HG02759 (cell line): Measurements from ENCODE around the gene FAM114A2.
A peak's percentile ranks its signal among the peaks of the same experiment; 100 is the strongest.

Experiments
- ATAC-seq: cut with Tn5 transposase; IDR thresholded peaks from one replicate; pipeline ENCODE4 v1.9.1; 2021; ENCODE audit warnings: mild to moderate bottlenecking, moderate library complexity; ENCODE audit not compliant: unreplicated experiment

The FAM114A2 gene

GRCh38 chr5:153987301-153987700 is 51.4 kb downstream of the FAM114A2 start:
- ATAC-seq, result no peak

GRCh38 chr5:153985498-153985897 is 53.2 kb downstream of the FAM114A2 start:
- ATAC-seq, result no peak

DNA sequence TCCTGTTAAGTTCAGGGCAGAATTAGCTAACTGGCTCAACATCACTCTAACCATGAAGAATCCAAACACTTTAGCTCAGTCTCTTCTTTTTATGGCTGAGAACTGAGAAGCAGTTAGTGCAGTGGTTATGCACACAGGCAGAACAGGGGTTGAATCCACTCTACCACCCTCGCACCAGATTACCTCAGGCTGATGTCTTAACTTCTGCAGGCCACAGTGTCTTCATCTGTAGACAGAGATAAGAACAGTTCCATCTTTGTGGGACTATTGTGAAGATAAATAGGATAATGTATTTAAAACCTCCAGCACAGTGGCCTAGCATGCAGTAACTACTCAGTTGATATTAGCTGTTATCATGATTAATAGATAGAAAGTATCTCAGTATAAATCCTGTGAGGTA is 54.8 kb downstream of the FAM114A2 start:
- ATAC-seq, result no peak

GRCh38 chr5:153981905-153982605 is 56.7 kb downstream of the FAM114A2 start:
- ATAC-seq, result no peak

- no peak for ATAC-seq
Observed at GRCh38 chr5:153979028-153979783, 59.5 kb downstream of the FAM114A2 start.

DNA sequence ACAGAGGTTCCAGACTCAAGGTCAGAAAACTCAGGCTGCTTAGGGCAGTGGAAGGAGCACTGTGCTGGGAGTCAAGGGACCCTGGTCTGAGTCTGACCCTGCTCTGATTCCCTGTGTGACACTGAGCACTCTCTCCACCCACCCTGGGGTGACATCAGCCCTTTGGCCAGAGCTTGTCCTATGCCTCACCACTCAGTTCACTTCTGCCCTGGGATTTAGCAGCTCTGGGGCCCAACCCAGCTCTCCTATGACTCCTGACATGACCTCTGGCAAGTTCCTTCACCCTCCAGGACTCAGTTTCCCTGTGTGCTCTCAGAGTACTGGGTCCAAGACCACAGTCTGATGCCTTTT is 63.9 kb downstream of the FAM114A2 start:
- peak; percentile 11 for ATAC-seq

DNA sequence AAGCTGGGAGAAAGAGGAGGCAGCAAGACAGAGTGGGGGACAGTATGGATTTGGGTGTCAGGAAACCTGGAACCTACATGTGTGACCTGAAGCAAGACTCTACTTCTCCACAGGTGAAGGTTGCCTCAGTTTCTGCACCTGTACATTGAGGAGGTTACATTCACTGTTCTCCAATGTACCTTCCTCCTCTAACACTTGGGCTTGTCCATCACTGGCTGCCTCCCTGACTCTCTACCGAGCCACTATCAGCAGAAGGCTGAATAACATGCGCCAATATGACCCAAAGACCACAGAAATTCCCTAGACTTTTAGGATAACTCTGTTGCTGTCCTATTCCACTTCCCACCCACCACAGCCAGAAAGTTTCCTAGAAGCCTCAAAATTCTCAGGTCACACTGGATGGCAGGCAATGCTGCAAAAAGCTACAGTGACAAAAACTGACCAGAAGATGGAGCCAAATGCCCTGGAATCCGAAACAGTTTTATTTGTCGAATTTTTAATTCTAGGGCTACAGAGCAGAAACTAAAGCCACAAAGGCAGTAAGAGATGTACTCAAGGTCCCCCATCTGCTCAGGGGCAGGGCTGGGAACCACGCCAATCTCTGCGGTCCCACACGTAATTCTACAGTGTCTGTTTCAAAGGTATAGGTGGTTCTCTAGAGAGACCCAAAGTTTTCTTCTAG is 64.4 kb downstream of the FAM114A2 start:
- ATAC-seq, result peak; percentile 60

DNA sequence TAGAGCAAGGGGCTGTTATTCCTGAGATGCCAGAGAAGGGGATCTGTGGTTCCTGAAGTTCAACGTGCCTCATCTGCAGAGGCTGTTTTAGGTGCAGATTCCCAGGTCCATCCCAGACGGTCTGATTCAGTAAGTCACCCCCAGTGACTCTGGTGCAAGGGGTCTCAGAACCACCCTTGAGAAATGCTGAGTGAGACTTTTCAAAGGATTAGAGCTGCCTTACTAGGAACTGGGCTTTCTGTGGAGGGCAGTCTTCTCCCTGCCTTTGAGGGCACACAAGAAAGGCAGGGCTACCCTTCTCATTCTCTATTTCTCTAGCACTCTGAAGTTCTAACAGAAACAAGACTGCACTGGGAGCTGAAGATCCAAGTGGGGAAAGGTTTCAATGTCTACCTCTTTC is 66.5 kb downstream of the FAM114A2 start:
- ATAC-seq, result no peak

DNA sequence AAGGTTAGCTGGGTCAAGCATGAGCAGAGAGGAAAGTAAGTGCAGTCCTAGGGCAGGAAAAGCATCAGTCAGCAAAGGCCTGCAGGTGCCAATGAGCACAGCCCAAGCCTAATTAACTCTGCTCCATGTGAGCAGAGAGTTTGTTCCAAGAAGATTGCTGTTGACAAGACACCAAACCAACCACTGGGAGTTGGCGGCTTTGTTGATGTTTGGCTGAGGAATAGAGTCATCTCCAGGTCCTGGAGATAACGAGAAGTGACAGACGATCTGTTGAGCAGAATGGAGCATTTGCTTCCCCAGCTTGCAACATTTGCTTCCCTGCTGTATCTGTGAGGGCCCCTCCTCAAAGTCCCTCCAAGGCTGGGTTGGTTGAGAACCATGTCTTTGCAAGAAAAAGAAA is 68.2 kb downstream of the FAM114A2 start:
- ATAC-seq, result no peak

- no peak for ATAC-seq
Observed at GRCh38 chr5:153969563-153969895, 69.2 kb downstream of the FAM114A2 start.

GRCh38 chr5:153968761-153969562 is 69.7 kb downstream of the FAM114A2 start:
- no peak for ATAC-seq

DNA sequence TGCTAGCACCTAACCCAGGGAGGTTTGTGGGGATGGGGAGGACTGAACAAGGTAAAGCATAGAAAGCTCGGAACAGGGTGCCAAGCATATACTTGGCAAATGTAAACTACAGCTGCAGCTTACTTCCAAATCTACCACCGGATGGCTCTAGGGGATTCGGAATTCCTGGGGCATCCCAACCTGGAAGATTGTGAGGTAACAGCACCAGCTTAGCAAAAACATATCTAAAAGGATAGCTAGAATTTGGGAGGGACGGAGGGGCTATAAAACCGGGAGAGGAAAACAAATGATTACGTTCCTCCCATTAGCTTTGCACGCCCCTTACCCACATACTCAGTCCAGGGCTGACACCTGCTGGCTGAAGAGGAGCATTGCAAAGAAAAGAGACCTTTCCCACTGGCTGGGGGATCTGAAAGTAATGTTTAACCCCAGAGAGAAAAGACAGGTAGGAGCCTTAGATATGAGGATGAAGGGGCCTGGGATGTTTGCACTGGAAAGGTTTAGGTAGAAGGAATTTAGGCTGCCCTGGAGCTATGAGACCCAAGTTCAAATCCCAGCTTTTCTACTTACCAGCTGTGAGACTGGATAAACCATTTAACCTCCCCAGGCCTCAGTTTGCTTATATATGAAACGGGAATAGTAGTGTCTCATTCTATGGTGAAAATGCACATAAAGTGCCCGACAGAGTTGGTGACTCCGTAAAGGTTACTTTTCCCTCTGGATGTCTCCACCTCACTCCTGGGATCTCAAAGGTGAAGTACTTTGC is 73.6 kb downstream of the FAM114A2 start:
- ATAC-seq, result peak; percentile 84

GRCh38 chr5:153964191-153964879 is 74.4 kb downstream of the FAM114A2 start:
- no peak for ATAC-seq

DNA sequence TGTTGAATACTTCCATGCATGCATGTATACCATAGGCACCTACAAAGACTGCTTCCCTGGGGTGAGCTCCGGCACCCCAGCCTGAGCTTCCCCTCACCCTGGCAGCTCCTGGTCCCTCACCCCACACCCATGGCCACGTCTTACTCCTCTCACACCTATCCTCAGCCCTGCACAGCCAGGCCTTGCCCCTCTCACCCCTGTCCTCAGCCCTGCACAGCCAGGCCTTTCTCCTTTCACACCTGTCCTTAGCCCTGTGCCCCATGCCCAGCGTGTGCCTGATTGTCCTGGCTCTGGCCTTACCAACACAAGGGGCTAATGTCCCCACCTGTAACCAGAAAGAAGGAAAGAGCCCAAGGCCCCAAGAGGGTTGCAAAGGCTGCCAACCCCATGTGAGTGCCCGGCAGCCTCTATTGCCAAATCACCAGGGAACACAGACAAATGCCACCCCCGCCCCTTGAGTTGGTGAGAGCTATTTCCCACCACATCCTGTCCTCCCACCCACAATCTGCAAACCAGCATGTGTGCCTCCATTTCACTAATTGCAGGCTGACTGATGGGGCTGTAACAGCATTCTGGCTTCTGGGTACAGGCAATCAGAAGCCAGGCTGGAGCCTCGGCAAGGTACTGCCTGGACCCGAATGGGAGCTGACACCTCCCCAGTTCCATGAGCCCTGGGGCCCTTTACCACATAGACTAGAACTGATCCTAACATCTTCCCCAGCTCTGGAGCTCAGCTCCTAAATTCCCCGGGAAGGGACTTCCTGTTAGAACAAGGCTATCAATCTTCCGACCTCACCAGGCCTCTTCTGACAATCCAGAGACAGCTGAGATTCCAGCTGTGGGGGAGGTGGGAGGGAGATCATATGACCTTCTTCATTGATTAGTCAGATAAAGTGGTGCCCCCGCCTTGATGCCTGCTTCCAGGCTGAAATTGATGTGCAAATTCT is 78.2 kb downstream of the FAM114A2 start:
- no peak for ATAC-seq

DNA sequence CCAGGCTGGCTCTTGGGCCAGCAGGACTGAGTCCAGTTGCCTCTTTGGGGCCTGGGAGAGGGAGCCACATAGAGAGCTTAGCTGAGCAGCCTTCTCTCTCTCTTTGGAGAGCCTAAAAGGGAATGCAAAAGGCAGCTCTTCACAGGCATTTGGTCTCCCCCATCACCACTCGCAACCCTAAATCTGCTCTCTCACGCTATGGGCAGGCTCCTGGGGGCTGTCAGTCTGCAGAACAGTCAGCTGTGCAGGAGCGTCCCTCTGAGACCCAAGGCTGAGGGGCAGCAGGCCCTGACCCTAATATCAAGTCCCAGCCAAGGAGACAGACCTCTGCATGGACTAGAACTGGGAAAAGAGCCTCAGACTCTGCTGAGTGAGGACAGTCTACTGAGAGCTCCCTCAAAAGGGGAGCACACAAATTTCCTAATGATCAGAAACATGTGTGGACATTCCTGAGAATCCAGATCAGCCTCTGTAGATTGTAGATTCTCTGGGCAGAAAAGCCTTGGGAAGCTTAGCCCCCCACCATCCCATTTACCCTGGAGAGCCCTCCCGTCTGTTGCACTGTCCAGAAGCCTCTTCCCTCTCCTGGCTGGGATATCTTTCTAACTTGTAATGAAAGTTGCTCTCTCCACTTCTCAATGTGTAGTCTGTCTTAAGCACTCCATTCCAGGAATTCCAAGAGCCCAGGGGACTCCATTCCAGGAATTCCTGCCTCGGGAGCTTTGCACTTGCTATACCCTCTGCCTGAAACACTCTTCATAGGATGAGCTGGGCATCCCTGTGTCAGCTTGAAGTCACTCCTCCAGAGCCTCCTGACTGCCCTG is 79.4 kb downstream of the FAM114A2 start:
- no peak for ATAC-seq

DNA sequence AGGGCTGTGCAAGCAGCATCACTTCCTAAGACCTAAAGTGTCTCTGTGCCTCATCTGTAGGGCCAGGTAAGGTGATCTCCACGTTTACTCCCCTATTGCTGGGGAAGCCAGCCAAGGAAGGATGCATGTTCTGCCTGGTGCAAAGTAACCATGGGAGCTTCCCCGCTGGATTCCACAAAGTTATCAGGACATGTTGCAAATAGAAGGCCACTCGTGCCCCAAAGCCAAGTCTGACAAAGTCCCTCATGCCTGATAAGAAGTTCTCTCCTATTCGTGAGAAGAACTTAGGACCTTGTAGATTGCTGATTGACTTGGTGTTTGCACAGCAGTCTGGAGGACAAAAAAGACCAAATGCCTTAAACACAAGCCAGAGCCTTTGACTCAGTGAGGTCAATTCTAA is 81.5 kb downstream of the FAM114A2 start:
- ATAC-seq, result no peak

DNA sequence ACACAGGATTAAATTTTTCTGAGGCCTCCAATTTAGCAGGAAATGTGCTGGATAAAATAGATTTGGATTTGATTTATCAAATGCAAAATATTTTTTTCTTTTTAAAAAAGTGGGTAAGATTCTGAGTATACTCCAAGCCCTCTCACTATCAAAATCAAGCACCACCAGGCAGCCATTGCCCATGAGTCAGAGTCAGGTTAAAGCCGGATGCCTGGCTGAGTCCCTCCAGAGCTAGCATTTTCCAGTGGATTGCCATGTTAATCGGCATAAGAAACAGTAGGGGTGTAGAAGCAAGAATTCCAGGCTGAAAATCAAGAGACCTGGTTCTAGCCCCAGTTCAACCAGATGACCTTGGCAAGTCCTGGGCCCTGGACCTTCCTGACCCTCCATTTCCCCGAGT is 85.3 kb downstream of the FAM114A2 start:
- ATAC-seq, result no peak

DNA sequence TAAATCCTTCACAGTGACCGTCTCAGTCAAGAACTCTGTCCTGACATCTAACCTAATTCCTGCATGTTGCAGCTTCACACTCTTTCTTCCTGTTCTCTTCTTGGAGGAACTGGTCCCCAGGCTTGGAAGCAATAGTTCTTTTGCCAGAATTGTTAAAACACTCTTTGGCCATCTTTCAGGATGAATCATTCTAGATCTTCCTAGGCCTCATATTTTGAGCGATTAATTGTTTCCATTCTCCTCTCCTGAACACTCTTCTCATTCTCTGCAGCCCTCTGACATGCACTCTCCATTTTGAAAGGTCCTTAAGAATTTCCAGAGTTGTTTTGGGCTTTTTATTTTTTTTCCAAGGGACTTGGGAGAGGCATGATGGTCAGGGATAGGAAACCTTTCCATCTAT is 85.8 kb downstream of the FAM114A2 start:
- ATAC-seq, result no peak
